ENCODE measurements around the gene ERMAP. TPM values are rescaled to one million over a fixed set of nuclear protein-coding genes. Genes with fewer than 3 reads are reported as not detected.

ERMAP gene
- total and polyA plus RNA-seq, 2 of the 8 experiments (the other 6 are each of a cell fraction or from before 2014, with no cell fraction given), result 2.5 to 3.9 TPM

- H2BK120ac ChIP-seq (replicated peaks; ENCODE audit: low read depth, low read length), result no peak overlapping the region
- H3K36me3 ChIP-seq (ENCODE audit: control insufficient read depth in 2 of 4, insufficient read depth in 4 of 4, low read length in 3 of 4), result peaks cover 5 to 32% (median 20%) of the 10 kb centered on the region in 4 experiments; a peak in 7 of 8 replicates
- no peak overlapping the region for H3K4ac ChIP-seq (replicated peaks; ENCODE audit: insufficient read length, low read depth, low read length)
- H3K23ac ChIP-seq (ENCODE audit: insufficient read length), result no peak overlapping the region
- TF ChIP-seq TAF7 (optimal IDR thresholded peaks at IDR 0.05; ENCODE audit: borderline replicate concordance, low read depth, low read length), result no peak
- TF ChIP-seq GTF2F1 (IDR thresholded peaks at IDR 0.05; ENCODE audit: borderline replicate concordance, low read depth, low read length), result no peak
- no peak for TF ChIP-seq FOSL1 (IDR thresholded peaks at IDR 0.05; ENCODE audit: insufficient read depth, low read depth, low read length)
- no peak for TF ChIP-seq BCL11A (IDR thresholded peaks at IDR 0.05; ENCODE audit: low read depth in 2 of 2, low read length in 2 of 2)
- no peak for TF ChIP-seq CHD2 (IDR thresholded peaks at IDR 0.05; ENCODE audit: low read length)
- TF ChIP-seq TBP (IDR thresholded peaks at IDR 0.05; ENCODE audit: low read depth, low read length), result no peak
- H3K27me3 ChIP-seq (replicated peaks in 1 of 4; ENCODE audit: control insufficient read depth in 3 of 4, extremely low read depth in 1 of 4, insufficient read depth in 3 of 4, low read length in 3 of 4), result no peaks in the 10 kb centered on the region
- no peak overlapping the region for H3K9ac ChIP-seq (replicated peaks in 1 of 4; ENCODE audit: extremely low read depth in 1 of 4, low read depth in 3 of 4, low read length in 3 of 4)
- H3K9me3 ChIP-seq (ENCODE audit: insufficient read depth in 2 of 2, low read depth in 1 of 2, low read length in 1 of 2), result no peaks in the 10 kb centered on the region
- no peak overlapping the region for H3K14ac ChIP-seq (ENCODE audit: insufficient read length)
- H4K5ac ChIP-seq (ENCODE audit: insufficient read length, low read depth, low read length), result no peak overlapping the region
- FAIRE-seq (no peak), DNase-seq (ENCODE audit: low read depth in 1 of 2, low spot score in 2 of 2) (no peak)
- no peaks in the 10 kb centered on the region for H3K79me2 ChIP-seq (ENCODE audit: control insufficient read depth in 1 of 2, insufficient read depth in 2 of 2, low read length in 2 of 2)
- H2BK12ac ChIP-seq (ENCODE audit: low read depth, low read length), result no peak overlapping the region
- no peak overlapping the region for H2BK5ac ChIP-seq (ENCODE audit: low read depth, low read length)
- H3K79me1 ChIP-seq (ENCODE audit: low read depth, low read length), result no peaks in the 10 kb centered on the region
- no peak overlapping the region for H3K56ac ChIP-seq (replicated peaks; ENCODE audit: insufficient read length, low read depth, low read length)
- H3K4me3 ChIP-seq (ENCODE audit: extremely low read depth in 1 of 4, insufficient read depth in 2 of 4, low read depth in 3 of 4, low read length in 4 of 4), result no peak overlapping the region
- no peak overlapping the region for H2BK15ac ChIP-seq (ENCODE audit: low read length)
- 86% methylated on average over 2 of the region's 2 CpGs; no CpG with 5 or more reads in 1 of the 2 experiments for WGBS, 2 experiments (ENCODE audit: extremely low coverage in 1 of 2, insufficient coverage in 1 of 2, insufficient read length in 1 of 2, insufficient replicate concordance in 2 of 2, low coverage in 1 of 2, low lambda C conversion rate in 2 of 2, missing lambda C conversion rate in 1 of 2)
- no peaks in the 10 kb centered on the region for H4K20me1 ChIP-seq (replicated peaks in 1 of 2; ENCODE audit: control insufficient read depth in 1 of 2, insufficient read depth in 2 of 2, low read length in 2 of 2)
- H4K8ac ChIP-seq (ENCODE audit: extremely low read depth, insufficient read depth, low read length), result no peak overlapping the region
- POLR2A ChIA-PET (ENCODE audit: partially characterized antibody), result interaction anchor here (1.3 to 1.5 kb wide), 5 partner anchors 9 to 294 kb away, joined by 3 to 4 read pairs (median 3); partner anchors contain the start of gene CLDN19
- H3K4me1 ChIP-seq (replicated peaks in 1 of 4; ENCODE audit: control insufficient read depth in 3 of 4, insufficient read depth in 4 of 4, low read length in 3 of 4), result no peaks in the 10 kb centered on the region; a peak in 1 of 7 replicates
- no peak overlapping the region for H2AK5ac ChIP-seq (ENCODE audit: low read depth, low read length)
- no peak overlapping the region for H3K4me2 ChIP-seq (ENCODE audit: insufficient read depth in 1 of 2, low read depth in 2 of 2, low read length in 2 of 2)
- H3K23me2 ChIP-seq (ENCODE audit: low read depth, low read length), result no peaks in the 10 kb centered on the region
- H3K27ac ChIP-seq (ENCODE audit: low read depth, low read length), result no peak overlapping the region
- H2BK20ac ChIP-seq (ENCODE audit: low read length), result no peak overlapping the region
- CTCF ChIA-PET (ENCODE audit: partially characterized antibody), result interaction anchor here (1.0 to 6.4 kb wide), 13 partner anchors 11 to 305 kb away, joined by 3 to 83 read pairs (median 6); partner anchors contain the start of genes C1orf50 and P3H1
- H2AFZ ChIP-seq (ENCODE audit: low read length), result no peak overlapping the region
- no peak overlapping the region for H4K91ac ChIP-seq (replicated peaks; ENCODE audit: insufficient read length, low read length)
- H3K18ac ChIP-seq (ENCODE audit: extremely low read depth, low read length), result no peak overlapping the region
Measured at GRCh38 chr1:42779725-42780124, 37.2 kb upstream of the ERMAP start.

Data from H1 (cell line).